HepG2 (cell line): ENCODE measurements around the gene CERS6.

Source experiments
- STAT6 ChIP-seq: sonication (generic); formaldehyde crosslinking; IDR thresholded peaks from 2 replicates; pipeline ENCODE4 v1.4.0; 2020; ENCODE audit warnings: missing genetic modification reagents, mild to moderate bottlenecking, borderline replicate concordance
- ZNF331 ChIP-seq: sonication (generic); formaldehyde crosslinking; IDR thresholded peaks from 2 replicates; pipeline ENCODE4 v1.4.0; 2020; ENCODE audit warnings: missing genetic modification reagents

- TF ChIP-seq ZNF331 (CRISPR knock-in tag) (no peak), STAT6 (CRISPR knock-in tag) (no peak)
Measured at GRCh38 chr2:168640039-168640438, 184.0 kb downstream of the CERS6 start.
